Measurements from ENCODE around the gene MDM2.
A peak's percentile ranks its signal among the peaks of the same experiment; 100 is the strongest.

Gene MDM2

GRCh38 chr12:68773582-68773981 is 34.4 kb upstream of the MDM2 start:
- Mint-ChIP-seq H3K27ac (no peak overlapping the region), H3K9me3 (no peaks in the 10 kb centered on the region), H3K36me3 (ENCODE audit: low read depth) (no peaks in the 10 kb centered on the region), H3K4me1 (ENCODE audit: low read depth) (peaks cover 6% of the 10 kb centered on the region), H3K4me3 (no peak overlapping the region), H3K27me3 (no peaks in the 10 kb centered on the region)
- intact Hi-C loops (cut with micrococcal nuclease) = loop anchor here (5.0 kb wide), 1 partner anchor 34 kb away; the partner anchor contains the start of gene MDM2

GRCh38 chr12:68775121-68775630 is 32.8 kb upstream of the MDM2 start:
- no peak overlapping the region for H3K27ac Mint-ChIP-seq
- H3K27me3 Mint-ChIP-seq = no peaks in the 10 kb centered on the region
- H3K36me3 Mint-ChIP-seq (ENCODE audit: low read depth) = no peaks in the 10 kb centered on the region
- no peak overlapping the region for H3K4me3 Mint-ChIP-seq
- H3K9me3 Mint-ChIP-seq = no peaks in the 10 kb centered on the region
- intact Hi-C loops (cut with micrococcal nuclease) = no loop called here
- peaks cover 6% of the 10 kb centered on the region for H3K4me1 Mint-ChIP-seq (ENCODE audit: low read depth)

DNA sequence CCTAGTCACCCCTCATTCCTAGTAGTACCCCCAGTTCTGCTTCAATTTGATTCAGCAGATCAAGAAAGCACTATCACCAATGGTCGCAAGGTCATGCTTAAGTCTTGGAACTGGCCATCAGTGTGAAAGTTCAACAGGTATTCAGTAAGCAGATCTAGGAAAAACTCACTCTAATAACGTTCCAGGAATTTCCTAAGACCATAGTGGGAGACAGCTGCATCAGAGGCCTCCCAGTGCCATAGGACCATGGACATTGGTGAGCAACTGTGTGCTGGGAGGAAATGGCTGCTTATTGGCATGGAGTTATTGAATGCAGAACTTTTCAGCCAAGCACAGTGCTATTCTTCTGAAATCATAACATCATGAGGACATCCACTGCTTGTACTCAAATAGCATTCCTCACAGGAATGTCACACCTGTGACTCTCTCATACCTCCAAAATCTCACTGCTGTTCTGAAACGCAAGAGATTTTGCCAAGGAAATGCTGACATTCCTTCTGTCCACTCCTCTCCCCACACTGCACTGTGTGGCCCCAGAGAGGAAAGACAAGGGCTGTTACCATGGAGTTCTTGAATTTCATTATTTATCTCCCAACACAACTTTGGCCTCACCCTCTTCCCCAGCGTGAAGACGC is 30.9 kb upstream of the MDM2 start:
- no peaks in the 10 kb centered on the region for H3K9me3 Mint-ChIP-seq
- no peaks in the 10 kb centered on the region for H3K36me3 Mint-ChIP-seq (ENCODE audit: low read depth)
- no peak overlapping the region for H3K27ac Mint-ChIP-seq
- H3K4me1 Mint-ChIP-seq (ENCODE audit: low read depth) = peaks cover 6% of the 10 kb centered on the region
- intact Hi-C loops (cut with micrococcal nuclease) = no loop called here
- no peaks in the 10 kb centered on the region for H3K27me3 Mint-ChIP-seq
- no peak overlapping the region for H3K4me3 Mint-ChIP-seq

DNA sequence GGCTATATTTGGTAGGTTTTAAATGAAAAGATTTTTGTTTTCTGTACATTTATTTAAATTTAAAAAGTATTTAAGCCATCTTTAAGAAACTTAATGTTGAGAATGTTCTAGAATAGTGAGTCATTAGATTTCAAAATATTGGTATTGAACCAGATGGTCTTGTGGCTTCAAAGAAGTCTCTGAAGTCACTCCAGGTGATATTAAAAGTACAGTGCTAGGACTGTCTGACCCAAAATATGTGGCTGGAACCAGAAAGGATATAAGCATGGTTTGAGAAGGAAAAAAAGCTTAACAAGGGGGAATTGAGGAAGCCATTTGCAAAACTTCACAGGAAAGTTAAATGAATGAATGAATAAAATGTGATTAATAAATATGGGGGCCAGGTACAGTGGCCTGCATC is 28.7 kb upstream of the MDM2 start:
- peaks cover 11% of the 10 kb centered on the region for H3K4me1 Mint-ChIP-seq (ENCODE audit: low read depth)
- intact Hi-C loops (cut with micrococcal nuclease) = no loop called here
- no peaks in the 10 kb centered on the region for H3K27me3 Mint-ChIP-seq
- no peaks in the 10 kb centered on the region for H3K36me3 Mint-ChIP-seq (ENCODE audit: low read depth)
- H3K9me3 Mint-ChIP-seq = no peaks in the 10 kb centered on the region
- H3K27ac Mint-ChIP-seq = no peak overlapping the region
- H3K4me3 Mint-ChIP-seq = no peak overlapping the region

DNA sequence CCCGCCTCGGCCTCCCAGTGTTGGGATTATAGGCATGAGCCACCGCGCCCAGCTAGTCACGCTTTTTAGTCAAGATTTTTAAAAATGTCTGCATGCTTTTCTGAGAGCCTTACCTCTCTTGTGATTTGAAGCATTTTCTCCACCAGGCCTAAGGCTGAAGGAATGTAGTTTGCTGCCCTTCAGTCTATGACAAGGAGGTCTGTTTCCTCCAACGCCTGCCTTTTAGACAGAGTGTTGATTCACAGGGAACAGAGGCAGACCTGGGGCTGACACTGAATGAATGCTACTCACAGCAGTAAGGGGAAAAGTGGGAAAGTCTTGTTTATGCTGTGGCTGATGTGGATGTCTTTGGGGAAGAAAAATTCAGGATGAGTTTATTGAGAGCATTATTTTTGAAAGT is 27.2 kb upstream of the MDM2 start:
- intact Hi-C loops (cut with micrococcal nuclease) = no loop called here
- Mint-ChIP-seq H3K27ac (no peak overlapping the region), H3K36me3 (ENCODE audit: low read depth) (no peaks in the 10 kb centered on the region), H3K4me3 (no peak overlapping the region), H3K4me1 (ENCODE audit: low read depth) (peaks cover 25% of the 10 kb centered on the region), H3K9me3 (no peaks in the 10 kb centered on the region), H3K27me3 (no peaks in the 10 kb centered on the region)

GRCh38 chr12:68781728-68782127 is 26.2 kb upstream of the MDM2 start:
- H3K4me3 Mint-ChIP-seq = no peak overlapping the region
- intact Hi-C loops (cut with micrococcal nuclease) = no loop called here
- H3K27me3 Mint-ChIP-seq = no peaks in the 10 kb centered on the region
- H3K27ac Mint-ChIP-seq = no peak overlapping the region
- H3K36me3 Mint-ChIP-seq (ENCODE audit: low read depth) = no peaks in the 10 kb centered on the region
- peaks cover 30% of the 10 kb centered on the region for H3K4me1 Mint-ChIP-seq (ENCODE audit: low read depth)
- no peaks in the 10 kb centered on the region for H3K9me3 Mint-ChIP-seq

GRCh38 chr12:68784015-68784414 is 24.0 kb upstream of the MDM2 start:
- intact Hi-C loops (cut with micrococcal nuclease) = no loop called here
- Mint-ChIP-seq H3K4me1 (ENCODE audit: low read depth) (peaks cover 43% of the 10 kb centered on the region), H3K36me3 (ENCODE audit: low read depth) (no peaks in the 10 kb centered on the region), H3K9me3 (no peaks in the 10 kb centered on the region), H3K4me3 (no peak overlapping the region), H3K27me3 (no peaks in the 10 kb centered on the region), H3K27ac (peak overlapping the region; percentile 64)

DNA sequence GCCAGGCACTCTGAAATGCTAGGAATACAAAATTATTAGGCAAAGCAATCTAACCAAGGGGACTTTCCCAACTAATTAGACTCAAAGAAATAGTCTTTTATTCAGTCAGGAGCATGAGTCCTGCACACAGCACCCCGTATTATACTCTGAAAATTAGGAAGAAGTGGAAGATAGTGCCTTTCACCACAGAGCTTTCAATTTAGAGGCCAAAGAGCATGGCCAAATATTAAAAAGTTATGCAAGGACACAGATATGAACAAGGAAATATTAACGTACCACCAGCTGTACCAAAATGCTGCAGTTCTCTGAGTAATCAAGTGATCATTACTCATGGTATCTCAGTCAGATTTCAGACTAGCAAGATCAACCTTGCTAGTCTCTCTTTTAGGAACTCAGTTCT is 22.6 kb upstream of the MDM2 start:
- peaks cover 50% of the 10 kb centered on the region for H3K4me1 Mint-ChIP-seq (ENCODE audit: low read depth)
- peak overlapping the region; percentile 96 for H3K27ac Mint-ChIP-seq
- H3K36me3 Mint-ChIP-seq (ENCODE audit: low read depth) = no peaks in the 10 kb centered on the region
- H3K27me3 Mint-ChIP-seq = no peaks in the 10 kb centered on the region
- intact Hi-C loops (cut with micrococcal nuclease) = no loop called here
- no peak overlapping the region for H3K4me3 Mint-ChIP-seq
- no peaks in the 10 kb centered on the region for H3K9me3 Mint-ChIP-seq

DNA sequence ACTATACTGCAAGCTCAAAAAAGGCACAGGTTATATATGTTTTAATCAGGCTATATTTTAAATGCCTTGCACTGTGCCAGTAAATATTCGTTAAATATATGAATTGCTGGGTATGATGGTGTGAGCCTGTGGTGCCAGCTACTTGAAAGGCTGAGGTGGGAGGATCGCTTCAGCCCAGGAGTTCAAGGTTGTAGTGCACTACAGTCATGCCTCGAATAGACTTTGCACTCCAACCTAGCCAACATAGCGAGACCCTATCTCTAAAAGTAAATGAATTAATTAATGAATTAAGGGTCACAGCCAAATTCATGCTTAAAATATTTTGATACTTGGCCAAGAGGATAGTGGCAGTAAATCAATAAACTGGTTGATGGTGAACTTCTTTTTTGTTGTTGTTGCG is 22.2 kb upstream of the MDM2 start:
- no peaks in the 10 kb centered on the region for H3K9me3 Mint-ChIP-seq
- H3K27ac Mint-ChIP-seq = peak overlapping the region; percentile 96
- H3K36me3 Mint-ChIP-seq (ENCODE audit: low read depth) = no peaks in the 10 kb centered on the region
- no peak overlapping the region for H3K4me3 Mint-ChIP-seq
- intact Hi-C loops (cut with micrococcal nuclease) = loop anchor here (2.0 kb wide), 1 partner anchor 39 kb away; the partner anchor contains the start of gene SLC35E3
- H3K27me3 Mint-ChIP-seq = no peaks in the 10 kb centered on the region
- peaks cover 50% of the 10 kb centered on the region for H3K4me1 Mint-ChIP-seq (ENCODE audit: low read depth)

DNA sequence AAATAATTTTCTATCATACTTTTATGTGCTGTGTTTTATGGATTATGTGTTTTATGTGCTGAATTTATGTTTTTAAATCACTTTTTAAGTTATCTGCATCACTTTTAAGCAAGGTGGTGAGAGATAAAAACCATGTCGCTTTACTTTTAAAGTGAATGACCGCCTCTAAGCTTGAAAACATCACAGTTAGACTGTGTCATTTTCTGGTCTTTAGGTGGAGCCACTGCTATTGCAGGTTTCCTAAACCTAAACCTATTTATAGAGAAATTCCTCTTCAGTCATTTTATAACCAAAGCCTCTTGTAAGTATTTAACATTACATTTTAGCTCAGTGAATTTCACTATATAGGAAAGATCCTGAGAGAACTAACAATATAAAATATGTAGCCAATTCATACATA is 21.0 kb upstream of the MDM2 start:
- Mint-ChIP-seq H3K9me3 (no peaks in the 10 kb centered on the region), H3K4me3 (no peak overlapping the region), H3K4me1 (ENCODE audit: low read depth) (peaks cover 50% of the 10 kb centered on the region), H3K27ac (peak overlapping the region; percentile 96), H3K27me3 (no peaks in the 10 kb centered on the region), H3K36me3 (ENCODE audit: low read depth) (no peaks in the 10 kb centered on the region)
- intact Hi-C loops (cut with micrococcal nuclease) = loop anchor here (1.0 to 2.0 kb wide), 2 partner anchors 21 to 40 kb away; partner anchors contain the start of genes MDM2 and SLC35E3

GRCh38 chr12:68788554-68789143 is 19.3 kb upstream of the MDM2 start:
- H3K4me1 Mint-ChIP-seq (ENCODE audit: low read depth) = peaks cover 45% of the 10 kb centered on the region
- no peaks in the 10 kb centered on the region for H3K36me3 Mint-ChIP-seq (ENCODE audit: low read depth)
- H3K27ac Mint-ChIP-seq = peak overlapping the region; percentile 96
- intact Hi-C loops (cut with micrococcal nuclease) = no loop called here
- H3K9me3 Mint-ChIP-seq = no peaks in the 10 kb centered on the region
- no peaks in the 10 kb centered on the region for H3K27me3 Mint-ChIP-seq
- H3K4me3 Mint-ChIP-seq = no peak overlapping the region

DNA sequence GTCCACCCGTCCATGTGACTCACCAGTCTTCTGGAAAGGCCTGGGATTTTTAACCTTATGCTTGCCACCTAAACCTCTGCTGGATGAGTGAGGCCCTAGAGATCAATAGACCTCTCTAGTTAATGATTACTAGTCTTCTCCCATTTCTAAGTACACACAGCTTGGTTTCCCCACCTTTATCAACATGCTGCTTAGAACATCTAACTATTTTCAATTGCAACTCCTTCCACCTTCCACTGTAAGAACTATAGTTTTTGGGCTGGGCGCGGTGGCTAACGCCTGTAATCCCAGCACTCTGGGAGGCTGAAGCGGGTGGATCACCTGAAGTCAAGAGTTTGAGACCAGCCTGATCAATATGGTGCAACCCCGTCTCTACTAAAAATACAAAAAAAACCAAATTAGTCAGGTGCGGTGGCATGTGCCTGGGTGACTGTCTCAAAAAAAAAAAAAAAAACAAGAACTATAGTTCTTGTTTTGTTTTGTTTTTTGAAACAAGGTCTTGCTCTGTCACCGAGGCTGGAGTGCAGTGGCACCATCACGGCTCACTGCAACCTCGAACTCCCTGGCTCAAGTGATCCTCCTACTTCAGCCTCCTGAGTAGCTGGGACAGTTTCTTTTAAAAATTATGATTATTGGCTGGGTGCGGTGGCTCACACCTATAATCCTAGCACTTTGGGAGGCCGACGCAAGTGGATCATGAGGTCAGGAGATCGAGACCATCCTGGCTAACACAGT is 18.7 kb upstream of the MDM2 start:
- no peaks in the 10 kb centered on the region for H3K9me3 Mint-ChIP-seq
- H3K4me1 Mint-ChIP-seq (ENCODE audit: low read depth) = peaks cover 39% of the 10 kb centered on the region
- H3K4me3 Mint-ChIP-seq = no peak overlapping the region
- H3K27me3 Mint-ChIP-seq = no peaks in the 10 kb centered on the region
- no peaks in the 10 kb centered on the region for H3K36me3 Mint-ChIP-seq (ENCODE audit: low read depth)
- peak overlapping the region; percentile 96 for H3K27ac Mint-ChIP-seq
- intact Hi-C loops (cut with micrococcal nuclease) = no loop called here

DNA sequence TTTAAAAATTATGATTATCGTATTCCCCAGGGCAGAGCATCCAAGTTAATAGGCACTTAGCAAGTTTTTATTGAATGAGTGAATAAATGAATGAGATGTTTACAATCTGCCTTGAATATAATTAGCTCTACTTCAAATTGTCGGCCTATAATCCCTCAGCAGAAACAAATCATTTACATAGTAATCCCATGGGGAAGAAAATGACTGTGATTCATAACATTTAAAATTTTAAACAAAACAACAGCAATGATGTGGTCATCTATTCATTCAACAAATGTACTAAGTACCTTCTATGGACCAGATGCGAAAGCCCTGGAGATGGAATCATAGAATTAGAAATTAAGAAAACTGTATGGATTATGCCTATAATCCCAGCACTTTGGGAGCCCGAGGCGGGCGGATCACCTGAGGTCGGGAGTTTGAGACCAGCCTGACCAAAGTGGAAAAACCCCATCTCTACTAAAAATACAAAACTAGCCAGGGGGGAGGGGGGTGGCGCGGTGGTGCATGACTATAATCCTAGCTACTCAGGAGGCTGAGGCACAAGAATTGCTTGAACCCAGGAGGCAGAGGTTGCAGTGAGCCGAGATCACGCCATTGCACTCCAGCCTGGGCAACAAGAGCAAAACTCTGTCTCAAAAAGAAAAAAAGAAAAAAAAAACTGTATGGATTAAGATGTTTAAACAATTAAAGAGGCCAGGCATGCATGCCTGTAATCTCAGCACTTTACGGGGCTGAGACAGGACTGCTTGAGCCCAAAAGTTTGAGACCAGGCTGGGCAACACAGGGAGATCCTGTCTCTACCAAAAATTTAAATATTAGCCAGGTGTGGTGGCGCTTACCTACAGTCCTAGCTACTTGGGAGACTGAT is 17.7 kb upstream of the MDM2 start:
- intact Hi-C loops (cut with micrococcal nuclease) = no loop called here

DNA sequence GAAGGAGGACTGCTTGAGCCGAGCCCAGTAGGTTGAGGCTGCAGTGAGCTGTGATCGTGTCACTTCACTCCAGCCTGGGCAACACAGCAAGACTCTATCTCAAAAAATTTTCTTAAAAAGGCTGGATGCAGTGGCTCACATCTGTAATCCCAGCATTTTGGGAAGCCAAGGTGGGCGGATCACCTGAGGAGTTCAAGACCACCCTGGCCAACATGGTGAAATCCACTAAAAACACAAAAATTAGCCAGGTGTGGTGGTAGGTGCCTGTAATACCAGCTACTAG is 17.1 kb upstream of the MDM2 start:
- no peak overlapping the region for H3K4me3 Mint-ChIP-seq
- no peak overlapping the region for H3K27ac Mint-ChIP-seq
- H3K9me3 Mint-ChIP-seq = no peaks in the 10 kb centered on the region
- intact Hi-C loops (cut with micrococcal nuclease) = no loop called here
- peaks cover 23% of the 10 kb centered on the region for H3K4me1 Mint-ChIP-seq (ENCODE audit: low read depth)
- H3K36me3 Mint-ChIP-seq (ENCODE audit: low read depth) = no peaks in the 10 kb centered on the region
- H3K27me3 Mint-ChIP-seq = no peaks in the 10 kb centered on the region

More for the DNA sequence above, 17.7 kb upstream of the MDM2 start:
- H3K27ac Mint-ChIP-seq = peak overlapping the region; percentile 96
- H3K36me3 Mint-ChIP-seq (ENCODE audit: low read depth) = no peaks in the 10 kb centered on the region
- H3K4me3 Mint-ChIP-seq = no peak overlapping the region
- peaks cover 29% of the 10 kb centered on the region for H3K4me1 Mint-ChIP-seq (ENCODE audit: low read depth)
- no peaks in the 10 kb centered on the region for H3K27me3 Mint-ChIP-seq
- no peaks in the 10 kb centered on the region for H3K9me3 Mint-ChIP-seq

All from dendritic cell treated with granulocyte-macrophage colony-stimulating factor and Interleukin-4, amounts not matched to agents 40 ng/mL and 50 ng/mL, for 4 days (primary cell).